Activated CD4-positive, alpha-beta memory T cell treated with anti-CD3 and anti-CD28 coated beads, Interleukin-2, amount 10 ng/mL, durations not matched to agents 7 days and 5 days (primary cell): ENCODE data around the gene PDXK. TPM values are rescaled to one million over a fixed set of nuclear protein-coding genes. Genes with fewer than 3 reads are reported as not detected.

ENCODE experiments used
- CTCF ChIA-PET: fragments of 350-600 bp; sonication (Branson Sonifier 250); formaldehyde crosslinking; loops from one replicate; lab custom pipeline; 2021; ENCODE audit warnings: antibody characterized with exemption, inconsistent platforms; lab: Charles Lee
- POLR2A ChIA-PET: fragments of 350-600 bp; sonication (Branson Sonifier 250); formaldehyde crosslinking; loops from one replicate; lab custom pipeline; 2021; ENCODE audit warnings: antibody characterized with exemption; lab: Charles Lee
- DNase-seq: peaks from one replicate; pipeline ENCODE4 v3.0.0-alpha.2; 2020
- H3K27ac Mint-ChIP-seq: one replicate; pipeline ENCODE4 v1.8.0; 2021; ENCODE audit warnings: mild to moderate bottlenecking, mixed read lengths
- H3K27me3 Mint-ChIP-seq: one replicate; pipeline ENCODE4 v1.8.0; 2021; ENCODE audit warnings: mixed read lengths
- H3K36me3 Mint-ChIP-seq: one replicate; pipeline ENCODE4 v1.8.0; 2021; ENCODE audit warnings: low read depth, mixed read lengths
- H3K4me1 Mint-ChIP-seq: one replicate; pipeline ENCODE4 v1.8.0; 2021; ENCODE audit warnings: mixed read lengths
- H3K4me3 Mint-ChIP-seq: one replicate; pipeline ENCODE4 v1.8.0; 2021; ENCODE audit warnings: mild to moderate bottlenecking, mixed read lengths
- H3K9me3 Mint-ChIP-seq: one replicate; pipeline ENCODE4 v1.8.0; 2021; ENCODE audit warnings: mixed read lengths
- total RNA-seq, 2 experiments: library from RNA; stranded (reverse); gene quantifications; one replicate each; pipeline ENCODE4 v1.2.3, GENCODE V29; 2021

The PDXK gene
- total RNA-seq, 2 experiments from 2014 or later, result 94.1 to 95.0 TPM

- CTCF ChIA-PET, result no interaction called here
These were observed 22.6 kb downstream of the PDXK start for GRCh38 chr21:43741423-43742096.

DNA sequence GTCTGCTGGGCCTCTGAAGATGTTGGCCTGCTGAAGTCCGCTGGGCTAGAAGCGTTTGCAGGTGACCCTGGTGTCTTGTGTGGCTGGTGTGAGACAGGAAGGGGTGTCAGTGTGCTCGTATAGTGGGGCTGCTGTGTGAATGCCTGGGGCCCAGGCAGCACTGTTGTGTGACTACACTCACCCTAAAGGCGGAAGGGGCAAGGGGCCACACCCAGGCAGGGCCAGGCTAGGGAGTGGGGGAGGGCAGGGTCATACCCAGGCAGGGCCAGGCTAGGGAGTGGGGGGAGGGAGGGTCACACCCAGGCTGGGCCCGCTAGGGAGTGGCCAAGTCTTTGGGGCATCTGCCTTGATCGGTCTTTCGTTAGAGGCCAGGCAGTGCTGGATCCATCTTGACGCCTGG, 25.0 kb downstream of the PDXK start:
- Mint-ChIP-seq H3K36me3 (peaks cover 13% of the 10 kb centered on the region), H3K27ac (no peak overlapping the region)

More at GRCh38 chr21:43741423-43742096, 22.6 kb downstream of the PDXK start:
- no peak overlapping the region for H3K27ac Mint-ChIP-seq
- H3K27me3 Mint-ChIP-seq, result no peaks in the 10 kb centered on the region
- POLR2A ChIA-PET, result no interaction called here
- no peak for DNase-seq
- peaks cover 12% of the 10 kb centered on the region for H3K36me3 Mint-ChIP-seq
- peaks cover 6% of the 10 kb centered on the region for H3K4me1 Mint-ChIP-seq
- H3K4me3 Mint-ChIP-seq, result no peak overlapping the region
- no peaks in the 10 kb centered on the region for H3K9me3 Mint-ChIP-seq

GRCh38 chr21:43744725-43745124, 25.8 kb downstream of the PDXK start:
- no peak overlapping the region for H3K27ac Mint-ChIP-seq
- ChIA-PET POLR2A (interaction anchor here (1.0 kb wide), 1 partner anchor 27 kb away, joined by 3 read pairs; no protein-coding TSS in a partner anchor), CTCF (no interaction called here)
- H3K9me3 Mint-ChIP-seq, result no peaks in the 10 kb centered on the region
- H3K4me1 Mint-ChIP-seq, result peaks cover 4% of the 10 kb centered on the region
- H3K36me3 Mint-ChIP-seq, result peaks cover 13% of the 10 kb centered on the region
- H3K4me3 Mint-ChIP-seq, result no peak overlapping the region
- H3K27me3 Mint-ChIP-seq, result no peaks in the 10 kb centered on the region
- DNase-seq, result no peak

More for the DNA sequence above, 25.0 kb downstream of the PDXK start:
- Mint-ChIP-seq H3K27me3 (no peaks in the 10 kb centered on the region), H3K4me3 (no peak overlapping the region), H3K4me1 (peaks cover 4% of the 10 kb centered on the region), H3K9me3 (no peaks in the 10 kb centered on the region)
- DNase-seq, result no peak
- ChIA-PET POLR2A (interaction anchor here (1.0 kb wide), 1 partner anchor 27 kb away, joined by 3 read pairs; no protein-coding TSS in a partner anchor), CTCF (no interaction called here)

DNA sequence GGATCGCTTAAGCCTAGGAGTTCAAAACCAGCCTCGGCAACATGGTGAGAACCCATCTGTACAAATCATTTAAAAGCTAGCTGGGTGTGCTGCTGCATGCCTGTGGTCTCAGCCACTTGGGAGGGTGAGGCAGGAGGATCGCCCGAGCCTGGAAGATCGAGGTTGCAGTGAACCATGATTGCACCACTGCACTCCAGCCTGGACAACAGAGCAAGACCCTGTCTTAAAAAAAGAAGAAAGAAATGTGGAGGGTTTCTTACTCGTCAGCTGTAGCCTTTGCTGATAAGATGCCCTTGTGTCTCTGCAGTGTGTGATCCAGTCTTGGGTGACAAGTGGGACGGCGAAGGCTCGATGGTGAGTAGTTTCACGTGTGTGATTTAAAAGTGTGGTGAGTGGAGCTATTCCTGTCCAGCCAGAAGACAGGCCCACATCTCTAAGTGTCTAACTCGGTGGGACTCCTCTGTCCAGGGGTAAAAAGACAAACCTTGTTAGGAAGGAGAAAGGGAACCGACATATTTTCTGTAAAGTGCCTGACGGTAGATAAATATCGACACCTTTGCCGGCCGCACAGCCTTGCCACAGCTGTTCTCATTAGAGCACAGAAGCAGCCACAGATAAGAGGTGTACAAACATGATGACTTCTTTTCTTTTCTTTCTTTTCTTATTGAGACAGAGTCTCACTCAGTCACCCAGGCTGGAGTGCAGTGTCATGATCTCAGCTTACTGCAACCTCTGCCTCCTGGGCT, 27.0 kb downstream of the PDXK start:
- Mint-ChIP-seq H3K27me3 (no peaks in the 10 kb centered on the region), H3K27ac (no peak overlapping the region), H3K4me1 (no peaks in the 10 kb centered on the region), H3K9me3 (no peaks in the 10 kb centered on the region), H3K4me3 (no peak overlapping the region), H3K36me3 (peaks cover 19% of the 10 kb centered on the region)
- CTCF ChIA-PET, result no interaction called here
- DNase-seq, result no peak
- POLR2A ChIA-PET, result no interaction called here

GRCh38 chr21:43748622-43749021, 29.7 kb downstream of the PDXK start:
- no peaks in the 10 kb centered on the region for H3K4me1 Mint-ChIP-seq
- POLR2A ChIA-PET, result interaction anchor here (0.6 kb wide), 1 partner anchor 21 kb away, joined by 3 read pairs; no protein-coding TSS in a partner anchor
- DNase-seq, result no peak
- CTCF ChIA-PET, result no interaction called here
- no peak overlapping the region for H3K4me3 Mint-ChIP-seq
- H3K27me3 Mint-ChIP-seq, result no peaks in the 10 kb centered on the region
- no peaks in the 10 kb centered on the region for H3K9me3 Mint-ChIP-seq
- H3K27ac Mint-ChIP-seq, result no peak overlapping the region
- peaks cover 31% of the 10 kb centered on the region for H3K36me3 Mint-ChIP-seq

- POLR2A ChIA-PET, result no interaction called here
- Mint-ChIP-seq H3K9me3 (no peaks in the 10 kb centered on the region), H3K36me3 (peaks cover 38% of the 10 kb centered on the region), H3K4me1 (no peaks in the 10 kb centered on the region), H3K4me3 (no peak overlapping the region), H3K27ac (no peak overlapping the region), H3K27me3 (no peaks in the 10 kb centered on the region)
- CTCF ChIA-PET, result no interaction called here
- DNase-seq, result no peak
These were observed 30.8 kb downstream of the PDXK start for GRCh38 chr21:43749651-43750262.

- Mint-ChIP-seq H3K27ac (no peak overlapping the region), H3K9me3 (no peaks in the 10 kb centered on the region), H3K27me3 (no peaks in the 10 kb centered on the region), H3K36me3 (peaks cover 35% of the 10 kb centered on the region), H3K4me3 (no peak overlapping the region), H3K4me1 (no peaks in the 10 kb centered on the region)
- CTCF ChIA-PET, result no interaction called here
- no peak for DNase-seq
- POLR2A ChIA-PET, result no interaction called here
These were observed 31.6 kb downstream of the PDXK start for GRCh38 chr21:43750339-43751033.

GRCh38 chr21:43751955-43752591, 33.1 kb downstream of the PDXK start:
- Mint-ChIP-seq H3K4me1 (no peaks in the 10 kb centered on the region), H3K27me3 (no peaks in the 10 kb centered on the region), H3K36me3 (peaks cover 37% of the 10 kb centered on the region), H3K4me3 (no peak overlapping the region), H3K27ac (no peak overlapping the region), H3K9me3 (no peaks in the 10 kb centered on the region)
- ChIA-PET POLR2A (no interaction called here), CTCF (no interaction called here)
- DNase-seq, result no peak

GRCh38 chr21:43752758-43753438, 34.0 kb downstream of the PDXK start:
- H3K4me1 Mint-ChIP-seq, result no peaks in the 10 kb centered on the region
- no peak for DNase-seq
- ChIA-PET CTCF (no interaction called here), POLR2A (no interaction called here)
- no peak overlapping the region for H3K4me3 Mint-ChIP-seq
- no peak overlapping the region for H3K27ac Mint-ChIP-seq
- peaks cover 37% of the 10 kb centered on the region for H3K36me3 Mint-ChIP-seq
- no peaks in the 10 kb centered on the region for H3K9me3 Mint-ChIP-seq
- H3K27me3 Mint-ChIP-seq, result no peaks in the 10 kb centered on the region

DNA sequence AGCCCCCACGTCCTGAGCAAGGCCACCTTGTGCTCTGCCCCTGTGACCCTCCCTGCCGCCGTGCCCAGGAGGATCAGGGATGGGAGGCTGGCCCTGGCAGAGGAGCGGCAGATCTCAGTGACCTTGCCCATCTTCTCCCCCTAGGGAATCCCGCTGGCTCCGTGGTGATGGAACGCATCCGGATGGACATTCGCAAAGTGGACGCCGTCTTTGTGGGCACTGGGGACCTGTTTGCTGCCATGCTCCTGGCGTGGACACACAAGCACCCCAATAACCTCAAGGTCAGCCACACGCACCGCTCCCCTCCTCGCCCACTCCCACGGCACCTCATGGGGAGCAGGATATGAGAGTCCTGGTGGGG, 34.5 kb downstream of the PDXK start:
- peaks cover 37% of the 10 kb centered on the region for H3K36me3 Mint-ChIP-seq
- DNase-seq, result no peak
- no peaks in the 10 kb centered on the region for H3K9me3 Mint-ChIP-seq
- no peak overlapping the region for H3K4me3 Mint-ChIP-seq
- ChIA-PET POLR2A (interaction anchor here (0.5 kb wide), 1 partner anchor 42 kb away, joined by 3 read pairs; no protein-coding TSS in a partner anchor), CTCF (no interaction called here)
- no peaks in the 10 kb centered on the region for H3K27me3 Mint-ChIP-seq
- no peaks in the 10 kb centered on the region for H3K4me1 Mint-ChIP-seq
- no peak overlapping the region for H3K27ac Mint-ChIP-seq

DNA sequence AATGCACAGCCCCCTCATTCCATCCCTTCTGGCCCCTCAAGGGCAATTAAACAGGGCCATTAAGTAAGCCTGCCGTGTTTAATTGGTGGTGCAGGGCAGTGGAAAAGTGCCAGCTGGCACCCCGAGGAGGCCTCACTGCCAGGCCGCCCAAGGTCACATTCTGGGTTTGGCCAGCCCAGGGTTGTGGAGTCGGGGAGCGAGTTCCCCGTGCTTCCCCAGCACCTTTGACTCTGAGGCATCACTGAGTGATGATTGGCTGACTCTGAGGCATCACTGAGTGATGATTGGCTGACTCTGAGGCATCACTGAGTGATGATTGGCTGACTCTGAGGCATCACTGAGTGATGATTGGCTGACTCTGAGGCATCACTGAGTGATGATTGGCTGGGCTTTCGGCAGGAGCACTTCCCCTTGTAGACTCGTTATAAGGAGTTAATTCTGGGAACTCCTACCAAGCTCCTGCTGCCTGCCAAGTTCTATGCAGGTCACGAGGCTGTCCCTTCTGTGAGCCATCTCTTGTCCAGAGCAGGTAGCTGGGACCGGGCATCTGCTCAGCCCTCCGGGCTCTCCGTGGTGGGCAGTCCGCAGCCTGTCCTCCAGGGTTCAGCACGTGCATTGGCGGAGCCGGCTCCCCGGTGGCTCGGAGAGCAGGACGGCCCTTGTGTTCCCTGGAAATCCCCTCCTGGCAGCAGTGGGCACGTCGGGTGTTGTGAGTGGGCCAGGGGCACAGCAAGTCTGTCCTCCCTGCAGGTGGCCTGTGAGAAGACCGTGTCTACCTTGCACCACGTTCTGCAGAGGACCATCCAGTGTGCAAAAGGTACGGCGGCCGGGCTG, 36.2 kb downstream of the PDXK start:
- peaks cover 37% of the 10 kb centered on the region for H3K36me3 Mint-ChIP-seq
- H3K27me3 Mint-ChIP-seq, result no peaks in the 10 kb centered on the region
- no peak overlapping the region for H3K4me3 Mint-ChIP-seq
- H3K4me1 Mint-ChIP-seq, result no peaks in the 10 kb centered on the region
- POLR2A ChIA-PET, result no interaction called here
- CTCF ChIA-PET, result no interaction called here
- DNase-seq, result no peak
- H3K9me3 Mint-ChIP-seq, result no peaks in the 10 kb centered on the region
- no peak overlapping the region for H3K27ac Mint-ChIP-seq
